HG03575 (cell line): ENCODE measurements around the gene FXR1.
"Not testable (repeated sequence)": the region's sequence is repeated elsewhere in the genome, so short reads cannot be mapped to it uniquely, and the experiment has no call there.

Source experiments
- ATAC-seq: cut with Tn5 transposase; IDR thresholded peaks from one replicate; pipeline ENCODE4 v1.9.1; 2021; ENCODE audit not compliant: unreplicated experiment, insufficient number of reproducible peaks, low FRiP score; ENCODE audit errors: extremely low read depth

The FXR1 gene

GRCh38 chr3:180990505-180990904, 78.0 kb downstream of the FXR1 start:
- ATAC-seq, result no peak

DNA sequence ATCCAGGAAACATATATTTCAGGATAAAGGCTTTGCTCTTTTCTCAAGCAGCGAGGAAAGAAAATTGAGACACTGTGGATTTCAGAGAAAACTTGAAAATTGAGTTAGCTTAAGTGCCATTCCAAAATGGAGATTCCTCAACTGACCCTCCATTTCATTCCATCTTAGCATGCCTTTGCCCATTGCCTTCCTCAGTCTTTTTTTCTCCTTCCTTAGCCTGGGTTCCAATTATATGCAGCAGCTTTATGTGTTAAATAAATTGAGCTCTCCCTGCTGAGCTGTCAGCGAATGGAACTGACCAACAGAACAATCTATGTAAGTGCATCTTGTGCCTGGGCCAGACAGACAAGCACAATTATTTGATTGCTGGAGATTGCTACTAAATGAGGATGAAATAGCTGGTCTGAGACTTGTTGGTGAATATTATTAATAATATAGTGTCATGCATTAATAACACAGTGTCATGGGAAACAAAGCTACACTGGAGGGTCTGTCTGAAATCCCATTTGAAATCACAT, 84.0 kb downstream of the FXR1 start:
- ATAC-seq, result no peak

GRCh38 chr3:181002331-181002730, 89.9 kb downstream of the FXR1 start:
- ATAC-seq, result not testable (repeated sequence)

- ATAC-seq, result not testable (repeated sequence)
Observed at GRCh38 chr3:181003469-181003868, 91.0 kb downstream of the FXR1 start.

GRCh38 chr3:181006541-181006940, 94.1 kb downstream of the FXR1 start:
- ATAC-seq, result no peak

DNA sequence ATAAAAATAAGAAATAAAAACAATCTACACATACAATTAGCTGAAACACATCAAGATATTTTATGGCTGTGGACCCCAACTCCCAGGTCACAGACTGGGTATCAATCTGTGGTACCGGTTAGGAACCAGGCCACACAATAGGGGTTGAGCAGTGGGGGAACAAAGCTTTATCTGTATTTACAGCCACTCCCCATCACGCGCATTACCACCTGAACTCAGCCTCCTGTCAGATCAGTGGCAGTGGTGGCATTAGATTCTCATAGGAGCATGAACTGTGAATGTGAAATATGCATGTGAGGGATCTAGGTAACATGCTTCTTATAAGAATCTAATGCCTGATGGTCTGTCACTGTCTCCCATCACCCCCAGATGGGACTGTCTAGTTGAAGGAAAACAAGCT, 94.8 kb downstream of the FXR1 start:
- no peak for ATAC-seq

DNA sequence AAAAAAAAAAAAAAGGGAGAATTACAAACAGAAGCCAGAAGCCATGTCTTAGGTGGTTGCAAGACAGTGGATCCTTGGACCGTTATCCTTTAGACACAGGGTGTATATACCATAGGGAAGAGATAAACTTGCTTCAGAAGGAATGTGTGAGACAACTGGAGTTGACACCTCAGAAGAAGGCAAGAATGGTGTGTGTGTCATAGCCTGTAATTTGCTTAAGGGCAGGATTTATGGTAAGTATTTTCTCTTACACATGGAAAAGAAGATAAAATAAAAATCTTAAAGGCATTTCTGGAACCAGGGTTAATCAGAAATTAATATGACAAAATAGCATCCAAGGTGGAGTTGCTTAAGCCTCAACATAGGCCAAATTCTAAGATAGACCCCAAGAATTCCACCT, 96.3 kb downstream of the FXR1 start:
- ATAC-seq, result no peak

DNA sequence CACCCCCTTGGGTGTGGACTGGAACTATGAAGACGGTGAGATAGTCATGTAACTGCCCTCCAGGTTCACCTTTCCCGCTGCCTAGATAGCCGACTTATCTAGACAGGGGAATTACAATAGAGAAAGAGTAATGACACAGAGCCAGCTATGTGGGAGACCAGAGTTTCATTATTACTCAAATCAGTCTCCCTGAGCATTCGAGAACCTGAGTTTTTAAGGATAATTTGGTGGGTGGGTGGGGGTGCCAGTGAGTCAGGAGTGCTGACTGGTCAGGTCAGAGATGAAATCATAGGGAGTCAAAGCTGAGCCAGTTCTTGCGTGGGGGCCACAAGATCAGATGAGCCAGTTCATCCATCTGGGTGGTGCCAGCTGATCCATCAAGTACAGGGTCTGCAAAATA, 96.8 kb downstream of the FXR1 start:
- ATAC-seq, result no peak

DNA sequence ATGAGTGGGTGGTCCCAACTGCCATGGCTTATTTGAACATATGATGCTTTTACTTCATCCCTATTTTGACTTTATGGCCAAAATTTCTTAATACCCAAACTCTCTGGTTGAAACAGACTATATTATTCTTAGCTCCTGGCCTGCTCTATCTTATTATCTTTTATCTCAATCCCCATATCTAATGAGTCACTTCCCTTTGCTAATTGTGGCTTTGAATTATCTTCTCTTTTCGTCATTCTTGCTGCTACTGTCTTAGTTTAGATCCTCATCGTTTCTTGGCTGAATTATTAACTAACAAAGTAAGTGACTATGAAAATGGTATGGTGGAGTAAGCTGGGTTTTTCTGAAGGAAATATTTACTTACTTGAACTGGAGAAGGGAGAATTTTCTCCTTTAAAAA, 105.2 kb downstream of the FXR1 start:
- no peak for ATAC-seq

GRCh38 chr3:181025204-181025603, 112.7 kb downstream of the FXR1 start:
- no peak for ATAC-seq

DNA sequence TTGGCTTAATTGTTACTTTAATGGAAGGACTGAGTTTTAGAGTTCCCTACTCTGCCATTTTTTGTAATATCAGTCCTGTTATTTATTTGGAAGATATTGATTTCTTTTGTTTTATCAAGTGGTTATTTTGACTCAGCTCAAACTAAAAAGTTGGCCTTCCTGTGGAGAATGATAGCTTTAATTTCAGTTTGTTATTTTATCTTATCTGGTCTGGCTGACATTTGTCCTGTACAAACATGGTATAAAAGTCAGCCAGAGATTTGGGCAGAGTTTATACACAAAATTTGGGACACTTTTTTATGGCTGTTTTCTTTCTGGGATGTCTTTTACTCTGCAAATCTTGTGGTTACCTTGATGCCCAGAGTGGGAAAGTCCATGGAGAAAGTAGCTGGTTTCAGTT, 118.5 kb downstream of the FXR1 start:
- ATAC-seq, result no peak
